ENCODE measurements around the gene PBRM1. TPM values are rescaled to one million over a fixed set of nuclear protein-coding genes. Genes with fewer than 3 reads are reported as not detected.

The PBRM1 gene
- total RNA-seq, 1 experiment from 2014 or later = 40.0 TPM

- Histone ChIP-seq H3K36me3 (ENCODE audit: control insufficient read depth in 1 of 2, insufficient read depth in 2 of 2, low read length in 2 of 2) (no peaks in the 10 kb centered on the region), H3K9me3 (ENCODE audit: control insufficient read depth in 1 of 2, insufficient read depth in 1 of 2, low read depth in 1 of 2, low read length in 2 of 2) (no peaks in the 10 kb centered on the region), H3K9ac (ENCODE audit: low read length) (no peak overlapping the region), H4K20me1 (ENCODE audit: insufficient read depth) (no peaks in the 10 kb centered on the region), H3K27me3 (ENCODE audit: insufficient read depth, low read length) (no peaks in the 10 kb centered on the region), H3K27ac (ENCODE audit: low read depth, low read length) (no peak overlapping the region), H3K4me3 (replicated peaks in 1 of 2; ENCODE audit: low read depth in 1 of 2, low read length in 2 of 2) (no peak overlapping the region), H3K4me2 (ENCODE audit: low read length) (no peak overlapping the region), H2AFZ (ENCODE audit: low read depth, low read length, poor library complexity, severe bottlenecking) (no peak overlapping the region), H3K4me1 (ENCODE audit: control insufficient read depth in 1 of 2, insufficient read depth in 2 of 2, low read length in 2 of 2) (peaks cover 0 to 3% of the 10 kb centered on the region in 2 experiments; a peak in 1 of 4 replicates), H3K79me2 (ENCODE audit: insufficient read depth, low read length) (no peaks in the 10 kb centered on the region), H3K9me2 (ENCODE audit: insufficient read depth) (no peaks in the 10 kb centered on the region)
- intact Hi-C loops (cut with micrococcal nuclease) = no loop called here
- no peak for TF ChIP-seq SRF (IDR thresholded peaks at IDR 0.05; ENCODE audit: low read depth)
- no peak for TF ChIP-seq POLR2AphosphoS5 (IDR thresholded peaks at IDR 0.05; ENCODE audit: low read depth, low read length)
- no peak for TF ChIP-seq JUND (IDR thresholded peaks at IDR 0.05)
- TF ChIP-seq MAX (IDR thresholded peaks at IDR 0.05) = no peak
- TF ChIP-seq ELF1 (IDR thresholded peaks at IDR 0.05; ENCODE audit: borderline replicate concordance, low read depth) = no peak
- no peak for TF ChIP-seq YY1 (IDR thresholded peaks at IDR 0.05; ENCODE audit: extremely low read depth, insufficient replicate concordance, low read depth, low read length)
- TF ChIP-seq SP1 (IDR thresholded peaks at IDR 0.05; ENCODE audit: low read depth) = no peak
- TF ChIP-seq ZNF274 (IDR thresholded peaks at IDR 0.05; ENCODE audit: low read depth, low read length) = no peak
- no peak for TF ChIP-seq EGR1 (IDR thresholded peaks at IDR 0.05; ENCODE audit: low read depth)
- TF ChIP-seq SIN3A (IDR thresholded peaks at IDR 0.05; ENCODE audit: low read depth) = no peak
- no peak for TF ChIP-seq RAD21 (IDR thresholded peaks at IDR 0.05; ENCODE audit: low read depth)
- no peak for TF ChIP-seq FOSL1 (IDR thresholded peaks at IDR 0.05; ENCODE audit: low read depth)
- no peak for TF ChIP-seq ZFX (IDR thresholded peaks at IDR 0.05)
- POLR2A ChIA-PET = interaction anchor here (1.0 kb wide), 1 partner anchor 18 kb away, joined by 3 read pairs; the partner anchor contains the start of gene UQCC5
- RAD21 ChIA-PET (ENCODE audit: low non-redundant PET in 1 of 2, low total read pairs in 2 of 2, uncharacterized antibody in 2 of 2, unreplicated experiment in 2 of 2) = no interaction called here
- DNase-seq (ENCODE audit: low read depth, low spot score) (no peak), ATAC-seq (no peak)
- CTCF ChIA-PET = interaction anchor here (0.6 kb wide), 1 partner anchor 465 kb away, joined by 5 read pairs; no protein-coding TSS in a partner anchor
- no TSS peak for BruUV-seq (replicated peaks)
Observed at GRCh38 chr3:52517796-52518722, 167.7 kb downstream of the PBRM1 start.

Measured in HCT116 (cell line).